Stimulated activated CD8-positive, alpha-beta memory T cell treated with anti-CD3 and anti-CD28 coated beads, Interleukin-12 subunit alpha, Interleukin-12 subunit beta, amount 100 ng/mL, for 24 hours (primary cell): ENCODE data around the gene C1orf21.

Experiments used
- DNase-seq: peaks from one replicate; pipeline ENCODE4 v3.0.0-alpha.2; 2020; ENCODE audit errors: extremely low read depth

C1orf21 gene

GRCh38 chr1:184626076-184627006 is 239.5 kb downstream of the C1orf21 start:
- DNase-seq, result no peak

GRCh38 chr1:184627007-184627341 is 240.1 kb downstream of the C1orf21 start:
- DNase-seq, result no peak

GRCh38 chr1:184629266-184629665 is 242.4 kb downstream of the C1orf21 start:
- no peak for DNase-seq

- DNase-seq, result no peak
Observed at GRCh38 chr1:184630679-184631060, 243.8 kb downstream of the C1orf21 start.

- DNase-seq, result no peak
Observed at GRCh38 chr1:184632415-184633175, 245.8 kb downstream of the C1orf21 start.

- DNase-seq, result no peak
Observed at GRCh38 chr1:184633785-184634184, 247.0 kb downstream of the C1orf21 start.

GRCh38 chr1:184634296-184634695 is 247.5 kb downstream of the C1orf21 start:
- no peak for DNase-seq

- no peak for DNase-seq
Observed at GRCh38 chr1:184635347-184635979, 248.6 kb downstream of the C1orf21 start.

GRCh38 chr1:184635980-184636431 is 249.2 kb downstream of the C1orf21 start:
- DNase-seq, result no peak

GRCh38 chr1:184637664-184638240 is 250.9 kb downstream of the C1orf21 start:
- DNase-seq, result no peak

- no peak for DNase-seq
Observed at GRCh38 chr1:184639205-184639604, 252.4 kb downstream of the C1orf21 start.

GRCh38 chr1:184640505-184640904 is 253.7 kb downstream of the C1orf21 start:
- no peak for DNase-seq

GRCh38 chr1:184641894-184642293 is 255.1 kb downstream of the C1orf21 start:
- no peak for DNase-seq

- DNase-seq, result no peak
Observed at GRCh38 chr1:184643661-184644060, 256.8 kb downstream of the C1orf21 start.

- DNase-seq, result no peak
Observed at GRCh38 chr1:184644771-184645170, 257.9 kb downstream of the C1orf21 start.

GRCh38 chr1:184646178-184646701 is 259.4 kb downstream of the C1orf21 start:
- DNase-seq, result no peak

GRCh38 chr1:184646824-184647223 is 260.0 kb downstream of the C1orf21 start:
- no peak for DNase-seq

GRCh38 chr1:184647471-184647870 is 260.6 kb downstream of the C1orf21 start:
- no peak for DNase-seq

- DNase-seq, result no peak
Observed at GRCh38 chr1:184648160-184648855, 261.5 kb downstream of the C1orf21 start.

- DNase-seq, result no peak
Observed at GRCh38 chr1:184648856-184649201, 262.0 kb downstream of the C1orf21 start.

GRCh38 chr1:184649451-184649888 is 262.6 kb downstream of the C1orf21 start:
- no peak for DNase-seq
